ENCODE data around the gene GMDS. TPM values are rescaled to one million over a fixed set of nuclear protein-coding genes. Genes with fewer than 3 reads are reported as not detected.

Gene GMDS
- total and polyA plus RNA-seq, 2 of the 4 experiments (the other 2 are of a cell fraction) = 7.3 to 21.9 TPM

GRCh38 chr6:2162079-2162445, 83.3 kb downstream of the GMDS start:
- H2BK15ac ChIP-seq (ENCODE audit: low read depth, low read length) = no peak overlapping the region; the same call in 2 of the 3 replicates
- no CpG with 5 or more reads among the region's 1 CpG for WGBS, 2 experiments (ENCODE audit: extremely low coverage in 2 of 2, insufficient read length in 1 of 2)
- POLR2A ChIA-PET (ENCODE audit: unreplicated experiment) = no interaction called here
- H4K5ac ChIP-seq (ENCODE audit: low read depth, low read length) = no peak overlapping the region
- 0 out of 2 replicates have a peak overlapping the region, but pooled peaks have one; percentile 40 for H2AK5ac ChIP-seq (ENCODE audit: low read depth, low read length)
- peak overlapping the region; percentile 30; the same call in 1 of the 2 replicates for H3K4ac ChIP-seq (ENCODE audit: low read depth, low read length)
- no peak overlapping the region for H3K23ac ChIP-seq (ENCODE audit: low read depth, low read length)
- H3K4me3 ChIP-seq (ENCODE audit: insufficient read depth, low read depth, low read length) = no peak overlapping the region
- H3K9me1 ChIP-seq (ENCODE audit: insufficient read depth, low read length) = peaks cover 3% of the 10 kb centered on the region; the same call in 1 of the 2 replicates
- no peak overlapping the region for H4K8ac ChIP-seq (ENCODE audit: low read depth in 2 of 2, low read length in 2 of 2)
- H2AK9ac ChIP-seq (replicated peaks; ENCODE audit: low read depth, low read length, poor library complexity) = no peak overlapping the region
- H3K18ac ChIP-seq (ENCODE audit: low read depth, low read length) = no peak overlapping the region
- H3K14ac ChIP-seq (replicated peaks; ENCODE audit: low read depth, low read length) = 0 out of 2 replicates have a peak overlapping the region, but pooled peaks have one; percentile 44
- intact Hi-C loops (cut with micrococcal nuclease) = loop anchor here (10.0 kb wide), 1 partner anchor 73 kb away; no protein-coding TSS in a partner anchor
- H4K91ac ChIP-seq (ENCODE audit: insufficient read depth, low read depth, low read length) = no peak overlapping the region
- no peaks in the 10 kb centered on the region for H3K27me3 ChIP-seq (ENCODE audit: control insufficient read depth, insufficient read depth, low read length)
- no peak overlapping the region for H3K56ac ChIP-seq (ENCODE audit: extremely low read depth, insufficient read depth, low read length)
- in situ Hi-C loops (cut with MboI; ENCODE audit: low sequenced_read_pairs) = no loop called here
- dilution Hi-C loops (cut with HindIII; ENCODE audit: low sequenced_read_pairs, unreplicated experiment) = no loop called here
- no peak overlapping the region for H2BK120ac ChIP-seq (ENCODE audit: low read depth, low read length)
- no peak overlapping the region for H2AFZ ChIP-seq (replicated peaks; ENCODE audit: low read length, poor library complexity)
- H4K20me1 ChIP-seq (ENCODE audit: insufficient read depth, low read length) = no peaks in the 10 kb centered on the region
- no peak for TF ChIP-seq ELK1 (IDR thresholded peaks at IDR 0.05; ENCODE audit: borderline replicate concordance, low read depth, low read length)
- no peak for TF ChIP-seq BHLHE40 (IDR thresholded peaks at IDR 0.05; ENCODE audit: low read depth, low read length)
- TF ChIP-seq NFE2L2 (IDR thresholded peaks at IDR 0.05; ENCODE audit: low read depth, low read length) = no peak
- TF ChIP-seq RCOR1 (IDR thresholded peaks at IDR 0.05; ENCODE audit: insufficient replicate concordance, low read length) = no peak
- no peak for TF ChIP-seq MXI1 (IDR thresholded peaks at IDR 0.05; ENCODE audit: borderline replicate concordance, low read depth, low read length)
- TF ChIP-seq FOS (IDR thresholded peaks at IDR 0.05; ENCODE audit: low read depth, low read length) = no peak
- TF ChIP-seq USF2 (IDR thresholded peaks at IDR 0.05; ENCODE audit: low read depth, low read length) = no peak
- TF ChIP-seq RAD21 (IDR thresholded peaks at IDR 0.05; ENCODE audit: low read length) = no peak
- H3K4me2 ChIP-seq (ENCODE audit: low read depth, low read length) = no peak overlapping the region
- CTCF ChIA-PET = no interaction called here
- H3K4me1 ChIP-seq (ENCODE audit: control insufficient read depth, insufficient read depth, low read length) = peaks cover 12% of the 10 kb centered on the region
- no peak for DNase-seq
- no peaks in the 10 kb centered on the region for H3K36me3 ChIP-seq (ENCODE audit: control insufficient read depth, insufficient read depth, low read length)
- H2BK5ac ChIP-seq (ENCODE audit: low read depth, low read length, poor library complexity, severe bottlenecking) = no peak overlapping the region
- BruUV-seq (replicated peaks) = no TSS peak
- no peak for ATAC-seq (ENCODE audit: low read depth)
- H3K79me1 ChIP-seq (ENCODE audit: low read depth in 1 of 2, low read length in 2 of 2) = peaks cover 10 to 21% of the 10 kb centered on the region in 2 experiments
- H3K9me3 ChIP-seq (ENCODE audit: control insufficient read depth, insufficient read depth, low read length) = no peaks in the 10 kb centered on the region; the same call in 1 of the 2 replicates
- H3K27ac ChIP-seq (ENCODE audit: insufficient read depth, low read length) = no peak overlapping the region; the same call in 1 of the 2 replicates
- H2BK20ac ChIP-seq (ENCODE audit: low read depth, low read length) = no peak overlapping the region
- no peak overlapping the region for H3K9ac ChIP-seq (ENCODE audit: low read depth, low read length)
